Measurements from ENCODE around the gene PPP4R3C.
"Not testable (repeated sequence)": the region's sequence is repeated elsewhere in the genome, so short reads cannot be mapped to it uniquely, and the experiment has no call there.

PPP4R3C gene

GRCh38 chrX:27463187-27463586, at the start of gene PPP4R3C:
TSS of gene PPP4R3C (minus strand) at chrX:27463341. CDS start at chrX:27463296, 45 bp downstream.
- no peak for TF ChIP-seq CTCF (IDR thresholded peaks at IDR 0.05; ENCODE audit: low read depth, low read length)
- no peak within 1 kb of the TSS for H3K4me3 ChIP-seq (ENCODE audit: low read depth, low read length)

DNA sequence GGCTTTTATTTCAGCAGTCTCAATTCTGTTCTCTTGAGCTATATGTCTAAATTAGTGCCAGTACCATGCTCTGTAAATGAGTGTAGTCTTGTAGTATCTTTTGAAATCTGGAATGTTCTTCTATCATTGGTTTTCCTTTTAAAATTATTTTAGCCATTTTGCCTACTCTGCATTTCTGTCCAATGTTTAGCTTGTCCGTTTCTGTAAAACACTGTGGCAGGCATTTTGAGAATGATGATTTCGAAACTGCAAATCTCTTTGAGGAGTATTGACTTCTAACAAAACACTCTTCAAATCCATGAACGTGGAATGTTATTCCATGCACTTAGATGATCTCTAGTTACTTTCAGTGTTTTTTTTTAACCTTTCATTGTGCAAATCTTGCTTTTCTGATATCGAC, 28.3 kb upstream of the PPP4R3C start:
- no peak overlapping the region for H3K4me3 ChIP-seq (ENCODE audit: low read depth, low read length)
- TF ChIP-seq CTCF (IDR thresholded peaks at IDR 0.05; ENCODE audit: low read depth, low read length), result no peak

- TF ChIP-seq CTCF (IDR thresholded peaks at IDR 0.05; ENCODE audit: low read depth, low read length), result no peak
- H3K4me3 ChIP-seq (ENCODE audit: low read depth, low read length), result no peak overlapping the region
Measured at GRCh38 chrX:27466051-27466450, 2.9 kb upstream of the PPP4R3C start.

DNA sequence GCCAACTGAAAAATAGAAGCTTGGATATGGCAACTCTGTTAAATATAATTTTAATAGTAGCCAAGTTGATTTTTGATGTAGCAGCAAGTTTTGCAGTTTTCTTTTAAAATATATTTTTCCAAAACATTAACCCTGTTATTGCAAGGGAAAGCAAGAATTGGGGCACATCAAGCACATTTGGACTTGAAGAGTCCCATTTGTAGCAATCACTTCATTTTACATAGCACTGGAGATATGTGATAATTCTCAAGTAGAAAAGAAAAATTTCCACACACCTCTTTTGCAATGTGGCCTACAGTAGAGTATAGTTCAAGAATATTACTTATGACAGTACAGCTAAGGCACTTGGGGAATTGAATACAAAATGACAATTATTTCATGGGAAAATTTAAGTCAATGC, 1.9 kb upstream of the PPP4R3C start:
- TF ChIP-seq CTCF (IDR thresholded peaks at IDR 0.05; ENCODE audit: low read depth, low read length), result no peak
- no peak overlapping the region for H3K4me3 ChIP-seq (ENCODE audit: low read depth, low read length)

DNA sequence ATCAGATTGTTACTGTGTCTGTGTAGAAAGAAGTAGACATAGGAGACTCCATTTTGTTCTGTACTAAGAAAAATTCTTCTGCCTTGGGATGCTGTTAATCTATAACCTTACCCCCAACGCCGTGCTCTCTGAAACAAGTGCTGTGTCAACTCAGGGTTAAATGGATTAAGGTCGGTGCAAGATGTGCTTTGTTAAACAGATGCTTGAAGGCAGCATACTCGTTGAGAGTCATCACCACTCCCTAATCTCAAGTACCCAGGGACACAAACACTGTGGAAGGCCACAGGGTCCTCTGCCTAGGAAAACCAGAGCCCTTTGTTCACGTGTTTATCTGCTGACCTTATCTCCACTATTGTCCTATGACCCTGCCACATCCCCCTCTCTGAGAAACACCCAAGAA, 4.0 kb downstream of the PPP4R3C start:
- H3K4me3 ChIP-seq (ENCODE audit: low read depth, low read length), result not testable (repeated sequence)

DNA sequence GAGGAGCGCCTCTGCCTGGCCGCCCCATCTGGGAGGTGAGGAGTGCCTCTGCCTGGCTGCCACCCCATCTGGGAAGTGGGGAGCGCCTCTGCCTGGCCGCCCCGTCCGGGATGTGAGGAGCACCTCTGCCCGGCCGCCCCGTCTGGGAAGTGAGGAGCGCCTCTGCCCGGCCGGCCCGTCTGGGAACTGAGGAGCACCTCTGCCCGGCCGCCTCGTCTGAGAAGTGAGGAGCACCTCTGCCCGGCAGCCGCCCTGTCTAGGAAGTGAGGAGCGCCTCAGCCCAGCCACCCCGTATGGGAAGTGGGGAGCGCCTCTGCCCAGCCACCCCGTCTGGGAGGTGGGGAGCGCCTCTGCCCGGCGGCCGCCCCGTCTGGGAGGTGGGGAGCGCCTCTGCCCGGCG, 4.6 kb downstream of the PPP4R3C start:
- not testable (repeated sequence) for H3K4me3 ChIP-seq (ENCODE audit: low read depth, low read length)

DNA sequence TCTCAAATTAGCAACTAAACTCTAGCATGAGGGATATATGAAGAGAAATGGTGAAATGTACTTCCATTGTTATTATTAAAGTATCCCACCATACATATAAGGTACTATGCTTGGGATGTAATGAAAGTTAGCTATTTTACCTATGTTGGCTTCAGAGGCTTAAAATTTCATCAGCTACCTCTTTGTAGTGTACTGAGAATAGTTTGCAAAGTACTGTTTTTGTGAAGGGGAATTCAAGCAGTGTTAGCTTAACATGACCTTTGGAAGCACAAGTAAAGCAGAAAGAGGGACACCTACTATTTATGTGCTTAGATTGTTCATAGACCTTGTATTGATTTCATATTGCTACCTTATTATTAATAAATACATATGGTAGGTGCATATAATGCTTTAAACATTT, 11.8 kb downstream of the PPP4R3C start:
- no peak for TF ChIP-seq CTCF (IDR thresholded peaks at IDR 0.05; ENCODE audit: low read depth, low read length)
- H3K4me3 ChIP-seq (ENCODE audit: low read depth, low read length), result no peak overlapping the region

- no peak overlapping the region for H3K4me3 ChIP-seq (ENCODE audit: low read depth, low read length)
- no peak for TF ChIP-seq CTCF (IDR thresholded peaks at IDR 0.05; ENCODE audit: low read depth, low read length)
Measured at GRCh38 chrX:27446423-27446822, 16.7 kb downstream of the PPP4R3C start.

- no peak overlapping the region for H3K4me3 ChIP-seq (ENCODE audit: low read depth, low read length)
- no peak for TF ChIP-seq CTCF (IDR thresholded peaks at IDR 0.05; ENCODE audit: low read depth, low read length)
Measured at GRCh38 chrX:27445438-27445837, 17.7 kb downstream of the PPP4R3C start.
